ENCODE data around the gene BEGAIN.

DNA sequence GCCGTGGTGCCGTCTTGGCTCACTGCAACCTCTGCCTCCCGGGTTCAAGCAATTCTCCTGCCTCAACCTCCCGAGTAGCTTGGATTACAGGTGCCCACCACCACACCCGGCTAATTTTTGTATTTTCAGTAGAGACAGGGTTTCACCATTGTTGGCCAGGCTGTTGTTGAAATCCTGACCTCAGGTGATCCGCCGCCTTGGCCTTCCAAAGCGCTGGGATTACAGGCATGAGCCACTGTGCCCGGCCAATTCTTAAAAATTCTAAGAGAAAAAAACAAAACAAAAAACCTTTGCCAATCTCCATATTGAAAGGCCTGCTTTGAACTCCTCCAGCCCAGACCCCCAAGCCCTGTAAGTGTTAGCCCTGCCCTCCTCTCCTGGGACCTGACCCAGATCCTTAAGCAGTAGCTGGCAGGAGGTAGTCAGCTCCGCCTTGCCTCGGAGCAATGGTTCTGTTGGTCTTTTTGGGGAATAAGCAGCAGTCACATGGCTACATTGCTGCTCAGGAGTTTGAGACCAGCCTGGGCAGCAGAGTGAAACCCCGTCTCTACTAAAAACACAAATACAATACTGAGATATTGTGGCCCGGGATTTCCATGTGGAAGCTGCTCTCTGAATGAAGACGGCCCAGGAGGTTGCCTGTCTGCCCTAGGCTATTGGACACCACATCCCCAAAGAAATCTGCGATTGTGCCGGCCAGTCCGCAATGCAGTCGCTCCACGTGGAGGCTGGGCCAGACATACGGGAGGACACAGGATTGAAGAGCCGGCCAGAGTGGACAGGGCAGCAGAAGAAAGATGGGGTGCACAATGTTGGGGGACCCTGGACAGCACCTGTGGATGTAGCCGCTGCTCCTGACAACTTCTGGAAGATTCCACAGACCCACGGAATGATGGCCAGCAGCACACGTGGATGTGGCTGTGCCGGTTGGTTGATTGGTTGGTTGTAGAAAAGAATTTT lies 28.8 kb upstream of the BEGAIN start:
- no peak for TF ChIP-seq CTCF (IDR thresholded peaks at IDR 0.05 in 8 of 11, conservative IDR thresholded peaks at IDR 0.05 in 3 of 11)
- TF ChIP-seq POLR2A (IDR thresholded peaks at IDR 0.05), result no peak

Measured in spleen (tissue), 7 donors.